Skeletal muscle tissue (tissue), 4 donors: ENCODE data around the gene ZDHHC12. TPM values are rescaled to one million over a fixed set of nuclear protein-coding genes. Genes with fewer than 3 reads are reported as not detected.
A peak's percentile ranks its signal among the peaks of the same experiment; 100 is the strongest.
"Not testable (repeated sequence)": the region's sequence is repeated elsewhere in the genome, so short reads cannot be mapped to it uniquely, and the experiment has no call there.

Experiments
- H3K27ac ChIP-seq: one replicate; pipeline ENCODE4 v1.7.0; 2013; ENCODE audit warnings: mild to moderate bottlenecking, low read depth, low read length, inconsistent platforms
- H3K27me3 ChIP-seq, 3 donors: one replicate each; pipeline ENCODE4 v1.7.0; 2013; ENCODE audit warnings: low read length in 3 of 3; ENCODE audit not compliant: control insufficient read depth in 3 of 3, insufficient read depth in 3 of 3
- H3K36me3 ChIP-seq, 3 donors: one replicate each; pipeline ENCODE4 v1.7.0; 2013; ENCODE audit warnings: low read length in 3 of 3; ENCODE audit not compliant: control insufficient read depth in 3 of 3, insufficient read depth in 3 of 3
- H3K4me1 ChIP-seq, 3 donors: one replicate each; pipeline ENCODE4 v1.7.0; 2013; ENCODE audit warnings: low read length in 3 of 3, mild to moderate bottlenecking in 3 of 3; ENCODE audit not compliant: control insufficient read depth in 3 of 3, insufficient read depth in 3 of 3
- H3K4me3 ChIP-seq, 3 donors: one replicate each; pipeline ENCODE4 v1.7.0; 2013; ENCODE audit warnings: low read length in 3 of 3
- H3K9ac ChIP-seq, 3 donors: one replicate each; pipeline ENCODE4 v1.7.0; 2013; ENCODE audit warnings: low read length in 3 of 3, mild to moderate bottlenecking in 3 of 3, moderate library complexity in 2 of 3, low read depth in 1 of 3
- H3K9me3 ChIP-seq, 3 donors: one replicate each; pipeline ENCODE4 v1.7.0; 2013; ENCODE audit warnings: low read length in 3 of 3; ENCODE audit not compliant: control insufficient read depth in 3 of 3
- total RNA-seq: library from RNA; depleted of rRNA; stranded (reverse); fragments of >200 nt; gene quantifications from one replicate; pipeline ENCODE4 v1.2.3, GENCODE V29; 2014
- donor health status: Osteomylitis.

Gene ZDHHC12
- total RNA-seq, 1 donor from 2014 or later: 2.6 TPM

DNA sequence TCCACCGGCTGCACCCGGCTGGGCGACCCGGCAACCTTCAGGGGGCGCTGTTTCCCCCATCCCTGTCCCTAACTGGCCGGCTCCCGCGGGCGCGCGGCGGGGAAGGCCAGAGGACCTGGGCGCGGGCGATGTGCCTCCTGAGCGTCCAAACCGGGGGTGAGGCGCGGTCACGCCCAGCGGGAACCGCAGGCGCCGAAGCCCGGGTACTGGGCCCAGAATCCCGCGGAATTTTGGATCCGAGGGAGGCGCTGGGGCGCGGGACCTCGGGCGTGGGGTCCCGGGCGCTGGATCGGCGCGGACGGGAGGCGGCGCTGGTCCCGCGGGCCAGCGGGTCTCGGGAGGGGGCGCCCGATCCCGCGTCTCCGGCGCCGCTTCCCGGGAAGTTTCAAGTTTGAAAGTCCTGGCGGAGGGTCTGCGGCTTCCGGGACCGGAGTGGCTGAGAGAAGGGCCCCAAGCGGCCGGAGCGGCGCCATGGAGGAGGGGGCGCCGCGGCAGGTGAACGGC, 21.4 kb downstream of the ZDHHC12 start, which contains the start of gene PKN3:
PKN3 (plus strand) TSS at position 59 of the 504 bp plus-strand sequence; CDS start at position 472, 413 bp downstream.
- Histone ChIP-seq H3K27ac (peak within 1 kb of the TSS; percentile 47), H3K27me3 (no peaks in the 10 kb centered on the region), H3K36me3 (no peaks in the 10 kb centered on the region), H3K4me1 (peaks cover 0 to 5% (median 4%) of the 10 kb centered on the region in 3 donors), H3K4me3 (peak within 1 kb of the TSS; percentile 56 to 71 (median 68)), H3K9me3 (no peaks in the 10 kb centered on the region), H3K9ac (peak within 1 kb of the TSS; percentile 57 to 77 (median 70))

DNA sequence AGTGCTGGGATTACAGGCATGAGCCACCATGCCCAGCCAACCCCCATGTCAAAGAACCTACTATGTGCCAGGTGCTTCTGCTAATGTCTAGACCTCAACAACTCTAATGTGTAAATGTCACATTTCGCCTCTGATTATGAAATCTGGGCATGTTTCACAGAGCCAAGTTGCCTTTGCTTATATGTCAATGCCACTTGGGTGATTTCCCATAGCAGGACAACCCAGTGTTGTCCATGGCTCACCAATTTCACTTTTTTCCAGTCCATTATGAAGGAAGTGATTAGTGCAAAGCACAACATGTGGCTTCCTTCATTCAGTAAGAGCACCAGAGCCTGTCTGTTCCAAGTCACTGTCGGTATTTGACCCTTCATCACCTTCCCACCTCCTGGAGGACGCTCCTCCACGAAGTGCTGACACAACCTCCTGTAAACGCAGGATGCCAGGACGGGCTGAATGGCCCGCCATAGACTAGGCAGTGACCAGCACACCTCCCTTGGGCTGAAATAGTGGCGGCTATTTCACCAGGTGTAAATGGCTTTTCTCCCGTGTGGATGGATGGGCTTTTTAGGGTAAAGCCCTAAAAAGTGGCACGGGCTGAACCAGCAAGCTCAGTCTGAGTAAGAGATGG, 22.6 kb downstream of the ZDHHC12 start:
- Histone ChIP-seq H3K4me1 (peaks cover 0 to 5% (median 4%) of the 10 kb centered on the region in 3 donors), H3K9me3 (no peaks in the 10 kb centered on the region), H3K36me3 (peaks cover 0 to 9% (median 0%) of the 10 kb centered on the region in 3 donors), H3K9ac (peak overlapping the region in 1 of 3 donors; percentile 18), H3K27me3 (no peaks in the 10 kb centered on the region), H3K27ac (no peak overlapping the region), H3K4me3 (no peak overlapping the region)

DNA sequence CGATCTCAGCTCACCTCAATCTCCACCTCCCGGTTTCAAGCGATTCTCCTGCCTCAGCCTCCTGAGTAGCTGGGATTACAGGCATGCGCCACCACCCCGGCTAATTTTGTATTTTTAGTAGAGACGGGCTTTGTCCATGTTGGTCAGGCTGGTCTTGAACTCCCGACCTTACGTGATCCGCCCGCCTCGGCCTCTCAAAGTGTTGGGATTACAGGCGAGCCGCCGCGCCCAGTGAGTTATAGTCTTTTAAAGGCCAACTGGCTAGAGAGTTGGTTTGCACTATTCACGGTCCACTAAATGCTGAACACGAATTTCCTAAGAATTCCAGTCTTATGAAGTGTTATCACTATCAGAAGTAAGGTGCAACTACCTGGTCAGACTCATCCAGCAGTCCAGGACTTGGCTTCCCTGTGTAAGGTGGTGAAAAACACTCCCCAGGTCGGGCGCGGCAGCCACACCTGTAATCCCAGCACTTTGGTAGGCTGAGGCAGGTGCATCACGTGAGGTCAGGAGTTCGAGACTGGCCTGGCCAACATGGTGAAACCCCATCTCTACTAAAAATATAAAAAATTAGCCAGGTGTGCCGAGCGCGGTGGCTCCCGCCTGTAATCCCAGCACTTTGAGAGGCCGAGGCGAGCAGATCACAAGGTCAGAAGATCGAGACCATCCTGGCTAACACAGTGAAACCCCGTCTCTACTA, 24.7 kb downstream of the ZDHHC12 start:
- H3K27me3 ChIP-seq, H3K27ac ChIP-seq, H3K4me3 ChIP-seq, H3K9ac ChIP-seq, H3K9me3 ChIP-seq, H3K4me1 ChIP-seq: not testable (repeated sequence)
- peaks cover 2 to 19% (median 5%) of the 10 kb centered on the region in 3 donors for H3K36me3 ChIP-seq

DNA sequence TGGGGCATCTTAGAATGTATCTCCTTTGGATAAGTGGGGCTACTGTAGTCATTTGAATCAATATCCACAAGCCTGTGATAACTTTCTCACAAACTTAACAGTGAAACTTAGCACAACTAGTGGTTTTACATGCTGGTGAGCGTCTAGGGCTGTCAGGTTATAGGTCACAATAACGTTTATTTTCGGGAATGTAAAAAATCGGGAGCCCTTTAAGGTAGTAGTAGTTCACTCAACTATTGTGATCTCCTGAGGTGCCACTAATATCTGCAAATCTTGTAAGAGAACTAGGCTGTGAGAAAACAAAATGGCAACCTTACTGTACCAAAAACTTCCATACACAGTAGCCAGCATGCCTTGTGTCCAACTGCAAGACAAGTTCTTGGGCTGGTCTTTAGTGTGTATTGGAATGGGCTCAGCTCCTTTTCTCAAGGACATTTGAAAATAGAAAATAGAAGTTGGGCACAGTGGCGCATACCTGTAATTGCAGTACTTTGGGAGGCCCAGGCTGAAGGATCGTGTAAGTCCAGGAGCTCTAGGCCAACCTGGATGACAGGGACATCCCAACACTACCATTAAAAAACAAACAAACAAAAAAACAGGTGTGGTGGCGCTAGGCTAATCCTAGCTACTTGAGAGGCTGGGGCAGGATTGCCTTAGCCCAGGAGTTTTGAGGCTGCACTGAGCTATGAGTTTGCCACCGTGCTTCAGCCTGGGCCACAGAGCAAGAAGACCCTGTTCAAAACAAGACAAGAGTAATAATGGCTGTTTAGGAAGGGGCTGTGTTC, 26.8 kb downstream of the ZDHHC12 start:
- Histone ChIP-seq H3K27ac (no peak overlapping the region), H3K36me3 (peaks cover 16 to 37% (median 24%) of the 10 kb centered on the region in 3 donors)

DNA sequence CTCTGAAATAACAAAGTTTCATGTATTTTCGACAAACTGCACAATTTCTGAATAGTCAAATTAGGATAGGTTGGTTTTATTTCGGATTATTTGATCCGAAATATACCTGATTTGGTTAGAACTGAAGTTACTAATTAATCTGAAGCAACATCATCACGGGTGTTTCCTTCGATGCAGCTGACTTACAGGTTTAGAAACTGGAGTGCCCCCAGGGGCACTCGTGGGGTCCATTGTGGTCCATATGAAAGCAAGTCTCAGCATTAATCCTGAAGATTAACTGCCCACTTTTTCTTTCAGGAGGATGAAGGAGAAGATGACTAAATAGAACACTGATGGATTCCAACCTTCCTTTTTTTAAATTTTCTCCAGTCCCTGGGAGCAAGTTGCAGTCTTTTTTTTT, 29.6 kb downstream of the ZDHHC12 start:
- Histone ChIP-seq H3K36me3 (peaks cover 16 to 45% (median 31%) of the 10 kb centered on the region in 3 donors), H3K27me3 (no peaks in the 10 kb centered on the region), H3K4me1 (peaks cover 8 to 12% (median 10%) of the 10 kb centered on the region in 3 donors), H3K27ac (no peak overlapping the region), H3K9ac (no peak overlapping the region), H3K4me3 (no peak overlapping the region), H3K9me3 (no peaks in the 10 kb centered on the region)

More for the DNA sequence above, 26.8 kb downstream of the ZDHHC12 start:
- no peak overlapping the region for H3K4me3 ChIP-seq
- no peaks in the 10 kb centered on the region for H3K27me3 ChIP-seq
- H3K9ac ChIP-seq: no peak overlapping the region
- H3K4me1 ChIP-seq: peaks cover 0 to 3% (median 3%) of the 10 kb centered on the region in 3 donors
- no peaks in the 10 kb centered on the region for H3K9me3 ChIP-seq

DNA sequence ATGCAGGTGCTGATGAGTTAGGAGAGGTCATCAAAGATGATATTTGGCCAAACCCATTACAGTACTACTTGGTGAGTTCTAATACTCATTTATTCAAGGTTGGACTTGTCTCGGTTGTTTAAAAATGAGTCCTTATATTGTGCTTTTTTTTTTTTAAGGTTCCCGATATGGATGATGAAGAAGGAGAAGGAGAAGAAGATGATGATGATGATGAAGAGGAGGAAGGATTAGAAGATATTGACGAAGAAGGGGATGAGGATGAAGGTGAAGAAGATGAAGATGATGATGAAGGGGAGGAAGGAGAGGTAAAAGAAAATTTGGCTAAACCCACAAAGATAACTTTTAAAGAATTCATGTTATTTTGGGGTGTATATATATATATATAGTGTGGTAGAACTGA, 30.2 kb downstream of the ZDHHC12 start:
- H3K27ac ChIP-seq, H3K9me3 ChIP-seq, H3K27me3 ChIP-seq, H3K9ac ChIP-seq, H3K4me3 ChIP-seq: not testable (repeated sequence)
- Histone ChIP-seq H3K4me1 (peaks cover 8 to 12% (median 10%) of the 10 kb centered on the region in 3 donors), H3K36me3 (peaks cover 16 to 45% (median 31%) of the 10 kb centered on the region in 3 donors)

DNA sequence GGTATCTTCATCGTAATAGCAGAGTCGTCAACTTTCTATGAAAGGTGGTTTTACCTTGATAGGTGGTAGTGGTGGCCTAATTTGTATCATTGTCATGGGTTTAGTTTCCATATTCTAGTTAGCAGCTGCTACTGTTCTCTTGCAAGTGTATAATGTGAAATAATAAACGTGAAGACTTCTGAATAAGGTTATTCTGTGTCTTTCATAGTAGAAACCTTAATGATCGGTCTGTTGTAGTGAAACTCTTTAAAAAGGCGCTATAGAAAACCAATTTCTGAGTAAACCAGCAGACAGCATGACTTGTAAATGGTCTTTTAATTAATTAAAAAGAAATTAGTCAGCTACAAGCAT, 33.3 kb downstream of the ZDHHC12 start:
- H3K4me1 ChIP-seq: peaks cover 13 to 20% (median 19%) of the 10 kb centered on the region in 3 donors
- peak overlapping the region; percentile 71 to 80 (median 74) for H3K9ac ChIP-seq
- peak overlapping the region; percentile 12 for H3K27ac ChIP-seq
- no peaks in the 10 kb centered on the region for H3K9me3 ChIP-seq
- H3K4me3 ChIP-seq: peak overlapping the region; percentile 68 to 76 (median 75)
- peaks cover 16 to 31% (median 28%) of the 10 kb centered on the region in 3 donors for H3K36me3 ChIP-seq
- H3K27me3 ChIP-seq: no peaks in the 10 kb centered on the region

DNA sequence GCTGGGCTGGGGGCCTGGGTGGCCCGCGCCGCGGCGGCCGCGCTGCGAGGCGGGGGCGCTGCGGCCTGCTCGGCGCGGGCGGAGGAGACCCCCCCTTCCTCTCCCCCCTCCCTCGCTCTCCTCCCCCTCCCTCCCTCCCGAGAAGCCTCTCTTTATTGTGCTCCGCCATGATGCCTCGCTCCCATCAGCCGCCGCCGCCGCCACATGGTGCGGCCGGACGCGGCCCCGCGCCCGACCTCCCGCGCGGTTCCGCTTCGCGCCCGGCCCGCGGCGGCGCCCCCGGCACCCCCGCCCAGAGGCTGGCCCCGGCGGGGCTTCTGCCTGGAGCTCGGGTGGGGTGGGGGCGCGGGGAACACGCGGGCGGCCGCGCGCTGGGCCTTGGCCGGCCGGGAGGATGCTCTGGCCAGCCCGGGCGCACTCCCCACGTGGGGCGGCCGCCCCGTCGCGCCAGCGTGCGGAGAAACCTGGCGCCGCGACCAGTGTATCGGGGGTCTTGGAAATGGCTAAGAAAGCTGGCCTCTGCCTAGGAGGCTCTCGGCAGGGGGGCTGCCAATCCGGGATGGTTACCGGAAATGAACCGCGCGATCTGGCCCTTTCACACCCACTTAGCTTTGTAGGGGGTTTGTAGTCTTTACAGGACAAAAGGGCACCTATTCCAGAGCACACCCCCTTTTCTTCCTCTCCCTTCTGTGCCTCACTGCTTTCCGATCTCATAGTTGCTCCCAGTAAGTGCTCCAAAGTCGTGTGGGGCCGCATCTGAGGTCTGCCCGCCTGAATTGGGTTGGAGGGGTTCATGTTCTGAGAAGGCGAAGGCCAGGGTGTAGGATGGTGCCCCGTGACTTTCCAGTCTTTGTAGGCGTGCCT, 33.9 kb downstream of the ZDHHC12 start:
- peak overlapping the region; percentile 68 to 76 (median 75) for H3K4me3 ChIP-seq
- H3K9ac ChIP-seq: peak overlapping the region; percentile 71 to 80 (median 74)
- H3K4me1 ChIP-seq: peaks cover 13 to 20% (median 19%) of the 10 kb centered on the region in 3 donors
- peaks cover 0 to 2% (median 0%) of the 10 kb centered on the region in 3 donors for H3K27me3 ChIP-seq
- H3K9me3 ChIP-seq: no peaks in the 10 kb centered on the region
- peak overlapping the region; percentile 12 for H3K27ac ChIP-seq
- H3K36me3 ChIP-seq: peaks cover 16 to 29% (median 28%) of the 10 kb centered on the region in 3 donors

DNA sequence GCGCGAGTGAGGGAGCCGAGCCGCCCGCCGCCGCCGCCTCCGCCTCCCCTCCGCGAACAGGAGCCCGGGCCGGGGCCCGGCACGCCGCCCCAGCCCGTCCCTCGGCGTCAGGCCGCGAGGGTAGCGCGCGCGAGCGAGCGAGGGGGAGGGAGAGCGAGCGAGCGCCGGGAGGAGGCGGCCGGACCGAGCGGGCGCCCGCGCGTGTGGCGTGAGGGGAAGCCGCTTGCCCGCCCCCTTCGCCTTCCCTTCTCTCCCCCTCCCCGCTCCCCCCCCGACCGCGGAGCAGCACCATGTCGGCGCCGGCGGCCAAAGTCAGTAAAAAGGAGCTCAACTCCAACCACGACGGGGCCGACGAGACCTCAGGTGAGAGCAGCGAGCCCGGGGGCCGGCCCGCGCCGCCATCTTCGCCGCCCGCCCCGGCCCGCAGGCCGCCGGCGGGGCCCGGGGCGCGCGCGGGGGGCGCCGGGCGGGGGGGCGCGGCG, 34.6 kb downstream of the ZDHHC12 start:
- H3K27ac ChIP-seq: peak overlapping the region; percentile 68
- peak overlapping the region in 1 of 3 donors; percentile 79 for H3K9ac ChIP-seq
- H3K36me3 ChIP-seq: peaks cover 15 to 26% (median 26%) of the 10 kb centered on the region in 3 donors
- H3K4me1 ChIP-seq: peaks cover 16 to 25% (median 20%) of the 10 kb centered on the region in 3 donors
- H3K4me3 ChIP-seq: peak overlapping the region in 2 of 3 donors; percentile 52 to 61
- H3K27me3 ChIP-seq: peaks cover 0 to 9% (median 5%) of the 10 kb centered on the region in 3 donors
- H3K9me3 ChIP-seq: no peaks in the 10 kb centered on the region
